NCI-H774 (cell line): ENCODE data around the gene IL26.

ENCODE experiments used
- DNase-seq: peaks from one replicate; lab custom pipeline; 2025; lab: John Stamatoyannopoulos, UW

IL26 gene

DNA sequence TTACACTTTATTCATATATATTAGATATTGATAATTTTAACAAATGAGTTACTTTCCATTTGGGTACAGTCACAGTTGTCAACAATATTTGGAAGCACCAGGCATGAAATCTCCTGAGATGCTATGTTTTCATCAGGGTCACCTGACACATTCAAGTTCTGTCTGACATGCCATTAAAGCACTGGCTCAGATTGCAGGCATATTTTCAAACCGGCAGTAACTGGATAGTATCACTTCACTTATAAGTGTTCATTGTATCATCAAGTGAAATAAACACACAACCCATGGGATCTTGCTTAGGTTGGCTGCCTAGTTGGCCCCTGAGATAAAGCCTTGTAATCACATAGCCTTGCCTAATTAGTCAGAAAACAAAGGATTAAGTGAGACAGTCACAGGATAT, 70.8 kb downstream of the IL26 start:
- no peak for DNase-seq
